Fibroblast of lung (primary cell): ENCODE results near the gene GLRB. TPM values are rescaled to one million over a fixed set of nuclear protein-coding genes. Genes with fewer than 3 reads are reported as not detected.
A peak's percentile ranks its signal among the peaks of the same experiment; 100 is the strongest.

ENCODE experiments used
- DNase-seq, 2 donors: peaks; one replicate each; pipeline versions ENCODE4 v3.0.0 to v3.0.0-alpha.2; 2010; ENCODE audit warnings: low read depth in 2 of 2
- H2AFZ ChIP-seq: 2 replicates; pipeline ENCODE4 v1.5.1; 2012; ENCODE audit warnings: low read length, control low read depth, inconsistent platforms
- H3K27ac ChIP-seq: 2 replicates; pipeline ENCODE4 v1.5.1; 2011; ENCODE audit warnings: low read length, control low read depth; ENCODE audit not compliant: insufficient read depth
- H3K27me3 ChIP-seq: 2 replicates; pipeline ENCODE4 v1.5.1; 2011; ENCODE audit warnings: mild to moderate bottlenecking, low read length; ENCODE audit not compliant: control insufficient read depth, insufficient read depth
- H3K36me3 ChIP-seq: 2 replicates; pipeline ENCODE4 v1.5.1; 2011; ENCODE audit warnings: low read length; ENCODE audit not compliant: control insufficient read depth, insufficient read depth
- H3K4me1 ChIP-seq: 2 replicates; pipeline ENCODE4 v1.5.1; 2011; ENCODE audit warnings: low read length; ENCODE audit not compliant: control insufficient read depth, insufficient read depth; ENCODE audit errors: extremely low read depth
- H3K4me2 ChIP-seq: 2 replicates; pipeline ENCODE4 v1.5.1; 2011; ENCODE audit warnings: low read length, control low read depth; ENCODE audit not compliant: insufficient read depth; ENCODE audit errors: extremely low read depth
- H3K4me3 ChIP-seq, 4 experiments: fragments of 200-600 bp in 1 of 4; sonication (generic) in 1 of 4; replicated peaks in 1 of 4; 2 replicates each; pipeline ENCODE4 v1.5.1; 2011 to 2016; ENCODE audit warnings: low read length in 4 of 4, low read depth in 3 of 4, mild to moderate bottlenecking in 3 of 4, control low read depth in 2 of 4, inconsistent platforms in 1 of 4, mixed read lengths in 1 of 4; ENCODE audit not compliant: insufficient read depth in 1 of 4; ENCODE audit errors: control extremely low read depth in 1 of 4
- H3K79me2 ChIP-seq: 2 replicates; pipeline ENCODE4 v1.5.1; 2012; ENCODE audit warnings: mild to moderate bottlenecking, low read length, inconsistent platforms; ENCODE audit not compliant: control insufficient read depth, insufficient read depth
- H3K9ac ChIP-seq: 2 replicates; pipeline ENCODE4 v1.5.1; 2011; ENCODE audit warnings: mild to moderate bottlenecking, low read length, control low read depth; ENCODE audit not compliant: insufficient read depth
- H3K9me3 ChIP-seq: 2 replicates; pipeline ENCODE4 v1.5.1; 2012; ENCODE audit warnings: low read depth, low read length; ENCODE audit not compliant: control insufficient read depth, insufficient read depth
- H4K20me1 ChIP-seq: 2 replicates; pipeline ENCODE4 v1.5.1; 2011; ENCODE audit warnings: low read length; ENCODE audit not compliant: control insufficient read depth, insufficient read depth; ENCODE audit errors: extremely low read depth
- CTCF ChIP-seq, 2 donors: IDR thresholded peaks in 1 of 2; conservative IDR thresholded peaks in 1 of 2; 1 replicate in 1 of 2; 2 replicates in 1 of 2; pipeline ENCODE4 v1.5.1; 2011 to 2012; ENCODE audit warnings: low read length in 2 of 2, control low read depth in 1 of 2, inconsistent platforms in 1 of 2, low read depth in 1 of 2, mild to moderate bottlenecking in 1 of 2
- EZH2 ChIP-seq: IDR thresholded peaks from 2 replicates; pipeline ENCODE4 v1.5.1; 2012; ENCODE audit warnings: low read length, control low read depth, mild to moderate bottlenecking; ENCODE audit errors: missing control alignments
- polyA plus RNA-seq, 2 donors: library from polyadenylated mRNA; depleted of rRNA in 1 of 2; stranded (reverse) in 1 of 2; unstranded in 1 of 2; fragments of >200 nt; gene quantifications; 2 replicates each; pipeline ENCODE4 v1.2.1, GENCODE V29; 2011 to 2012; ENCODE audit warnings: missing spikeins in 1 of 2
- total RNA-seq: library from RNA; depleted of rRNA; stranded (reverse); fragments of >200 nt; gene quantifications from 2 replicates; pipeline ENCODE4 v1.2.1, GENCODE V29; 2014

GLRB gene
- total and polyA plus RNA-seq, 2 donors (not counting 1 experiment from before 2014, with no cell fraction given), result 10.3 to 25.9 TPM

GRCh38 chr4:157127571-157127970 lies 51.6 kb downstream of the GLRB start:
- H3K27me3 ChIP-seq, result no peaks in the 10 kb centered on the region
- H3K36me3 ChIP-seq, result no peaks in the 10 kb centered on the region
- no peak for DNase-seq
- no peaks in the 10 kb centered on the region for H3K9me3 ChIP-seq
- no peak overlapping the region for H3K4me3 ChIP-seq
- H2AFZ ChIP-seq, result no peak overlapping the region
- no peaks in the 10 kb centered on the region for H3K79me2 ChIP-seq
- no peaks in the 10 kb centered on the region for H4K20me1 ChIP-seq
- H3K4me2 ChIP-seq, result no peak overlapping the region
- TF ChIP-seq CTCF (conservative IDR thresholded peaks at IDR 0.05 in 1 of 2, IDR thresholded peaks at IDR 0.05 in 1 of 2; ENCODE audit: low read depth in 1 of 2, low read length in 2 of 2) (no peak), EZH2 (no peak)
- H3K27ac ChIP-seq, result no peak overlapping the region
- H3K9ac ChIP-seq, result no peak overlapping the region
- peaks cover 2% of the 10 kb centered on the region for H3K4me1 ChIP-seq

DNA sequence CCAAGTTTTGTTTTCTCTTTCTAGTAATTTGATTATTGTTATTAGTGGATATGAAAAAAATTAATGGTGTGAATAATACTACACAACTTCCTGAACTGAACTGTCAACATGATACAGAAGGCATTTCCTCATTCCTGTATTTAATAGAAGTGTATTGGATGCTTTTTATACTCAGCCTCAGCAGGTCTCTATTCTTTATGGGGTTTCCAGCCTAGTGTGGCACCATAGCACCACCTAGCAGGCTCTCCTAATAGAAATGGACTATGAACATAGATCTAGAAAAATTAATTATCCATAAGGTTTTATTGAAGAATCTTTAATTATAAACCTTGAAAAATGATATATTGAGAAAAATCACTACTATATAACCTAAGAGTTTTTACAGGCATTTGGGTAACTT lies 52.4 kb downstream of the GLRB start:
- H3K9me3 ChIP-seq, result no peaks in the 10 kb centered on the region
- H3K4me1 ChIP-seq, result peaks cover 2% of the 10 kb centered on the region
- no peaks in the 10 kb centered on the region for H3K36me3 ChIP-seq
- no peak overlapping the region for H3K4me2 ChIP-seq
- no peak overlapping the region for H3K9ac ChIP-seq
- H3K79me2 ChIP-seq, result no peaks in the 10 kb centered on the region
- H2AFZ ChIP-seq, result no peak overlapping the region
- no peak overlapping the region for H3K27ac ChIP-seq
- H4K20me1 ChIP-seq, result no peaks in the 10 kb centered on the region
- H3K4me3 ChIP-seq, result no peak overlapping the region
- no peaks in the 10 kb centered on the region for H3K27me3 ChIP-seq
- TF ChIP-seq EZH2 (no peak), CTCF (conservative IDR thresholded peaks at IDR 0.05 in 1 of 2, IDR thresholded peaks at IDR 0.05 in 1 of 2; ENCODE audit: low read depth in 1 of 2, low read length in 2 of 2) (peak; percentile 54 to 63)
- DNase-seq, result peak; percentile 54 to 63

DNA sequence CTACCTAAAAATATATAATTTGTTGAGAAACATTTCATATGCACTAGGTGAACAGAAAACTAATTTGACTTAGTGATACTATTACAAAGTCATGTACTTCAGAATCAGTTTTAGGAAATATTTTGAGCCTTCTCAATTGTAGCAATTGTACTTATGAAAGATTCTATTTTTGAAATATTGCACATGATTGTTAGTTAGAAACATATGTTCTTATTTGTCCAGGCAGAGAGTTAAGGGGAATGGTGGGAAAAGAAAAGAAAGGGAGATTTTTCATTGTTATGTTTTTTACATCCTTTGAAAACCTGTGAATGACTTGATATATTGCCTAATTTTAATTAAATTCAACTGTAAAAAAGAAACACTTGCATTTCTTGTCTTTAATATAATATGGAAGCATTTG lies 66.0 kb downstream of the GLRB start:
- H3K4me2 ChIP-seq, result no peak overlapping the region
- H3K9ac ChIP-seq, result no peak overlapping the region
- H2AFZ ChIP-seq, result no peak overlapping the region
- DNase-seq, result no peak
- no peak overlapping the region for H3K27ac ChIP-seq
- no peaks in the 10 kb centered on the region for H3K27me3 ChIP-seq
- H3K79me2 ChIP-seq, result no peaks in the 10 kb centered on the region
- no peak for TF ChIP-seq CTCF (conservative IDR thresholded peaks at IDR 0.05 in 1 of 2, IDR thresholded peaks at IDR 0.05 in 1 of 2; ENCODE audit: low read depth in 1 of 2, low read length in 2 of 2)
- no peak for TF ChIP-seq EZH2
- no peak overlapping the region for H3K4me3 ChIP-seq
- no peaks in the 10 kb centered on the region for H4K20me1 ChIP-seq
- H3K4me1 ChIP-seq, result no peaks in the 10 kb centered on the region
- H3K9me3 ChIP-seq, result no peaks in the 10 kb centered on the region
- no peaks in the 10 kb centered on the region for H3K36me3 ChIP-seq
